ENCODE measurements around the gene PNPLA2.

- TF ChIP-seq CTCF (IDR thresholded peaks at IDR 0.05) = no peak
- TF ChIP-seq ZFX (IDR thresholded peaks at IDR 0.05; ENCODE audit: borderline replicate concordance) = no peak
These were observed 15.2 kb downstream of the PNPLA2 start for GRCh38 chr11:833849-834311.
